Glutamatergic neuron (in vitro differentiated cells): ENCODE data around the gene UBL4A. TPM values are rescaled to one million over a fixed set of nuclear protein-coding genes. Genes with fewer than 3 reads are reported as not detected.

Source experiments
- DNase-seq: peaks from one replicate; pipeline ENCODE4 v3.0.0; 2022
- H3K27ac Mint-ChIP-seq: one replicate; pipeline ENCODE4 v1.8.0; 2020; ENCODE audit warnings: mild to moderate bottlenecking, mixed read lengths, inconsistent platforms; ENCODE audit not compliant: unreplicated experiment
- H3K27me3 Mint-ChIP-seq: one replicate; pipeline ENCODE4 v1.8.0; 2020; ENCODE audit warnings: mild to moderate bottlenecking, moderate library complexity, mixed read lengths, inconsistent platforms; ENCODE audit not compliant: unreplicated experiment
- H3K36me3 Mint-ChIP-seq: one replicate; pipeline ENCODE4 v1.8.0; 2020; ENCODE audit warnings: mild to moderate bottlenecking, mixed read lengths, inconsistent platforms; ENCODE audit not compliant: unreplicated experiment
- H3K4me1 Mint-ChIP-seq: one replicate; pipeline ENCODE4 v1.8.0; 2020; ENCODE audit warnings: mild to moderate bottlenecking, low read depth, mixed read lengths, inconsistent platforms; ENCODE audit not compliant: unreplicated experiment
- H3K4me3 Mint-ChIP-seq: one replicate; pipeline ENCODE4 v1.8.0; 2020; ENCODE audit warnings: mild to moderate bottlenecking, mixed read lengths, inconsistent platforms; ENCODE audit not compliant: unreplicated experiment
- H3K9me3 Mint-ChIP-seq: one replicate; pipeline ENCODE4 v1.8.0; 2020; ENCODE audit warnings: mild to moderate bottlenecking, moderate library complexity, mixed read lengths, inconsistent platforms; ENCODE audit not compliant: unreplicated experiment
- total RNA-seq: library from RNA; stranded (reverse); fragmentation: NEBNext Ultra II Directional; extraction: Animal tissue kit (Norgen Biotek cat#: 25700); gene quantifications from one replicate; pipeline ENCODE4 v1.2.1, GENCODE V29; 2021; ENCODE audit not compliant: unreplicated experiment
- TF ChIP-seq, protein P1 (sequence below): fragments of 200-600 bp; sonication (generic); IDR thresholded peaks from one replicate; pipeline ENCODE4 v1.5.0; 2021; ENCODE audit not compliant: partially characterized antibody, unreplicated experiment

The UBL4A gene
- total RNA-seq, 1 donor from 2014 or later: 28.4 TPM

DNA sequence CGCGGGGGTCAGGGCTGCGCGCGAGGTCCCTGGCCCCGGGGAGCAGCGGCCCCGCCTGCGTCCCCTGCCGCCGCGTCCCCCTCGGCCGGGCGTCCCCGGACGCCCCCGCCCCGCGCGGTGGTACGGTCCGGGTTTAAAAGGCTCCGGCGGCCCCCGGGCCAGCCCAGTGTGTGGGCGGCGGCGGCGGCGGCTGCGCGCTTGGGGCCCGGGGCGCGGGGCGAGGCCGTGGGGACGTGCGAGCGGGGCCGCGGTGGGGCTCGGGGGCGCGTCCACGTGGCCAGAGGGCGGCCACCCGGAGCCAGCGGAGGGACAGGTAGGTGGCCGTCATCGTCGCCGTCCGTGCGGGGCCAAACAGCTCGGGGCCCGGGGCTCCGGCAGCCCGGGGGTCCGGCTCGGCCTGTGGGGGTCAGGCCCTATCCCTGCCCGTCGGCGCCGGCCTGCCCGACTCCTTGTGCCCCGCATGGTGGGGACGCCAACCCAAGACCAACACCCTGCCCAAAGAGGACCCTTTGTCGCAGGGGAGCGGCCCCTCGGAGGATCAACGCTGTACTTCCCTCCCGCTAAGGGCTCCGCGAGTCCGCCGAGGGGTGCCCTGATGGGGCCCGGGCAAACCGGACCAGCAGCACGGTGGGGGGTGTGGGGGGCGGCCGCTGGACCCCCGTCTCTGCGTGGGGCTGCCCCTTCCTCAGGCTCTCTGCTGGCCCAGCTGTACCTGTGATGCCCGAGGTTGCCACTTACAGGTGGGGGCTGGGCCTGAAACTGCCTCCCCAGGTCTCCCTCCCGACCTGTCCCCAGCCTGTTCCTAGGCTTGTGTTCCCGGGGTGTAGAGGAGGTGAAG is 28.1 kb downstream of the UBL4A start, which contains the start of gene PLXNA3:
Gene PLXNA3, plus strand, starts transcription at position 166 of the 838 bp plus-strand sequence. CDS start 1,903 bp downstream, outside the sequence.
- Mint-ChIP-seq H3K9me3 (peaks cover 7% of the 10 kb centered on the region), H3K4me1 (peaks cover 4% of the 10 kb centered on the region), H3K27ac (peak within 1 kb of the TSS; percentile 98), H3K36me3 (no peaks in the 10 kb centered on the region), H3K27me3 (peaks cover 10% of the 10 kb centered on the region), H3K4me3 (peak within 1 kb of the TSS; percentile 94)
- DNase-seq: peak; percentile 71
- TF ChIP-seq, protein P1, sequence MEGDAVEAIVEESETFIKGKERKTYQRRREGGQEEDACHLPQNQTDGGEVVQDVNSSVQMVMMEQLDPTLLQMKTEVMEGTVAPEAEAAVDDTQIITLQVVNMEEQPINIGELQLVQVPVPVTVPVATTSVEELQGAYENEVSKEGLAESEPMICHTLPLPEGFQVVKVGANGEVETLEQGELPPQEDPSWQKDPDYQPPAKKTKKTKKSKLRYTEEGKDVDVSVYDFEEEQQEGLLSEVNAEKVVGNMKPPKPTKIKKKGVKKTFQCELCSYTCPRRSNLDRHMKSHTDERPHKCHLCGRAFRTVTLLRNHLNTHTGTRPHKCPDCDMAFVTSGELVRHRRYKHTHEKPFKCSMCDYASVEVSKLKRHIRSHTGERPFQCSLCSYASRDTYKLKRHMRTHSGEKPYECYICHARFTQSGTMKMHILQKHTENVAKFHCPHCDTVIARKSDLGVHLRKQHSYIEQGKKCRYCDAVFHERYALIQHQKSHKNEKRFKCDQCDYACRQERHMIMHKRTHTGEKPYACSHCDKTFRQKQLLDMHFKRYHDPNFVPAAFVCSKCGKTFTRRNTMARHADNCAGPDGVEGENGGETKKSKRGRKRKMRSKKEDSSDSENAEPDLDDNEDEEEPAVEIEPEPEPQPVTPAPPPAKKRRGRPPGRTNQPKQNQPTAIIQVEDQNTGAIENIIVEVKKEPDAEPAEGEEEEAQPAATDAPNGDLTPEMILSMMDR: no peak

DNA sequence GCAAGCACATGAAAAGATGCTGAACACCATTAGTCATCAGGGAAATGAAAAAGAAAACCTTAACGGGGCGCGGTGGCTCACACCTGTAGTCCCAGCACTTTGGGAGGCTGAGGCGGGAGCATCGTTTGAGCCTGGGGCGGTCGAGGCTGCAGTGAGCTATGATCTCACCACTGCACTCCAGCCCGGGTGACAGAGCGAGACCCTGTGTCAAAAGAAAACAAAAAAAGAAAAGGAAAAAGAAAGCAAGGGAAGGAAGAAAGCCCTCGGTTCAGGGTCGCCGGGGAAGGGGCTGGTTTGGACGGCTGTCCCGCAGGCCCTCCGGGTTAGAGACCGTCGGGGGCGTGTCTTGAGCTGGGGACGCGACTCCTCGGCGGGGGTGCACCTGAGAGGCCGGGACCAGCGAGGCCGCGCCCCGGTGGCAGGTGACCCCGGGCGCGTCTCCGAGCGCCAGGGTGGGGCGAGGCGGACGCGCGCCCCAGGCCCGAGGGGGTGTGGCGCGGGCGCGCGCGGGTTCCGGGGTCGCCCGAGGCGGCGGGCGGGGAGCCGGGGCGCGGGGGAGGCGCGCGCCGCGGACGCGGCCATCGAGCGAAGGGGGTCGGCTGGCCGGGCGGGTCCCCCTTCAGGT is 28.8 kb downstream of the UBL4A start:
- Mint-ChIP-seq H3K27me3 (peaks cover 10% of the 10 kb centered on the region), H3K36me3 (no peaks in the 10 kb centered on the region), H3K27ac (peak overlapping the region; percentile 98), H3K4me1 (peaks cover 4% of the 10 kb centered on the region), H3K4me3 (peak overlapping the region; percentile 94), H3K9me3 (peaks cover 7% of the 10 kb centered on the region)
- TF ChIP-seq, protein P1: no peak
- peak; percentile 43 for DNase-seq

DNA sequence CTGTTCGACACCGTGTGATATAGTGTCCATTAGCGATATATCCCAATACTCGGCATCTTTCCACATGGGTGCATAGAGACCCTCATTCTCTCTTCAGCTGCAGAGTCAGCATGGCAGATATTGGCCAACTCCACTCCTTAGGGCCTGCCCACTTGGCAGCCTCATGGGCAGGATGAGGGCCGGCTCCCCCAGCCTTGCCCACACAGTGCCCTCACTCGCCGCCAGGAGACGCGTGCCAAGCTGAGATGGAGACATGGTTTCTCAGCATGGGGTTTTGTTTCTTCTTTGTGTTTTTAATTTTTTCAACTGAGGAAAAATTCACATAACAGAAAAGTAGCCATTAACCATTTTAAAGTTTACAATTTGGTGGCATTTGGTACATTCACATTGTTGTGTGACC is 33.6 kb downstream of the UBL4A start:
- Mint-ChIP-seq H3K4me3 (no peak overlapping the region), H3K27ac (no peak overlapping the region), H3K36me3 (no peaks in the 10 kb centered on the region), H3K4me1 (no peaks in the 10 kb centered on the region), H3K27me3 (peaks cover 4% of the 10 kb centered on the region), H3K9me3 (peaks cover 4% of the 10 kb centered on the region)
- TF ChIP-seq, protein P1: no peak
- no peak for DNase-seq

DNA sequence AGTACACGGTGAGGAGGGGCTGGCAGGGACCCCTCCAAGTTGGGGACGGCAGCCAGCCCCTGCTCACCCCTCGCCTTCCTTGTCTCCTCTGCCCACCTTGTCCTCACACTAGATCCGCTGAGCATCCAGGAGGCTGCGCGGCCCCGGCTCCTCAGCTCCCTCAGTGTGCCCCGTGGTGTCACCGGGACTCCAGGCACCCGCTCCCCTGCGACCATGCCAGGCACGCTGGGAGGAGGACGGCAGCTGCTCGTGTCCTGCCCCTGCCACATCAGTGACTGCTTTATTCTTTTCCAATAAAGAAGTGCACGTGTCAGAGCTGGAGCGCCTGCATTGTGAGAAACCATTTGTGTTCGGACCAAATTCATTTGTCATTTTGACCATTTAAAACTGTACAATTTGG is 36.1 kb downstream of the UBL4A start:
- no peak overlapping the region for H3K27ac Mint-ChIP-seq
- TF ChIP-seq, protein P1: no peak
- H3K4me1 Mint-ChIP-seq: no peaks in the 10 kb centered on the region
- no peaks in the 10 kb centered on the region for H3K36me3 Mint-ChIP-seq
- DNase-seq: no peak
- H3K4me3 Mint-ChIP-seq: no peak overlapping the region
- no peaks in the 10 kb centered on the region for H3K27me3 Mint-ChIP-seq
- no peaks in the 10 kb centered on the region for H3K9me3 Mint-ChIP-seq

DNA sequence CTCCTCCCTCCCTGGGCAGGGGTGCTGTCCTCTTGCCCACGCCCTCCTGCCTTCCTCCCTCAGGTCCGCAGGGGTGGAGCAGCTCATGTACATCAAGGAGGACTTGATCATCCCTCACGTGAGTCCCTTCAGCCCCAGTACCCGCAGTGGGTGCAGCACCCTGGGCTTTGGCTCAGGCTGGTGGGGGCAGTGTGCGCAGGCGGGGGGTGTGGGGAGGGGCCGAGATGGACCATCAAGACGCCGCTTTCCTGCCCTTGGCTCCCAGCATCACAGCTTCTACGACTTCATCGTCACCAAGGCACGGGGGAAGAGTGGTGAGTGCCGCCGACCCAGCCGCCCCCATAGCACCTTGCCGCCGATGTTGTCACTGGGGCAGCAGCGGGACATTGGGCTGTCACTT is 36.8 kb downstream of the UBL4A start:
- TF ChIP-seq, protein P1: no peak
- no peak for DNase-seq
- H3K4me1 Mint-ChIP-seq: no peaks in the 10 kb centered on the region

More for the DNA sequence above, 36.8 kb downstream of the UBL4A start:
- Mint-ChIP-seq H3K36me3 (no peaks in the 10 kb centered on the region), H3K4me3 (no peak overlapping the region), H3K27ac (no peak overlapping the region), H3K9me3 (no peaks in the 10 kb centered on the region), H3K27me3 (no peaks in the 10 kb centered on the region)
